H9 (cell line): Measurements from ENCODE around the gene ITIH6. TPM values are rescaled to one million over a fixed set of nuclear protein-coding genes. Genes with fewer than 3 reads are reported as not detected.

Experiments used
- DNase-seq: peaks from one replicate; pipeline ENCODE4 v3.0.0-alpha.2; 2017
- H2AFZ ChIP-seq: one replicate; pipeline ENCODE4 v1.6.1; 2013; ENCODE audit warnings: mild to moderate bottlenecking, low read length, control low read depth, moderate library complexity
- H2AK5ac ChIP-seq: 2 replicates; pipeline ENCODE4 v1.6.1; 2013; ENCODE audit warnings: low read length, control low read depth, mixed read lengths; ENCODE audit not compliant: insufficient read length
- H2BK120ac ChIP-seq: one replicate; pipeline ENCODE4 v1.6.1; 2013; ENCODE audit warnings: low read depth, mild to moderate bottlenecking, low read length, control low read depth, inconsistent platforms; ENCODE audit not compliant: poor library complexity, severe bottlenecking
- H2BK12ac ChIP-seq: 2 replicates; pipeline ENCODE4 v1.6.1; 2013; ENCODE audit warnings: low read length, control low read depth, mixed read lengths, low read depth; ENCODE audit not compliant: insufficient read length
- H2BK15ac ChIP-seq: 2 replicates; pipeline ENCODE4 v1.6.1; 2013; ENCODE audit warnings: low read depth, low read length, control low read depth
- H2BK20ac ChIP-seq: one replicate; pipeline ENCODE4 v1.6.1; 2013; ENCODE audit warnings: low read depth, mild to moderate bottlenecking, low read length, control low read depth, inconsistent platforms; ENCODE audit not compliant: poor library complexity, severe bottlenecking
- H2BK5ac ChIP-seq: 2 replicates; pipeline ENCODE4 v1.6.1; 2013; ENCODE audit warnings: low read length, control low read depth, mixed read lengths; ENCODE audit not compliant: insufficient read length
- H3K14ac ChIP-seq: 2 replicates; pipeline ENCODE4 v1.6.1; 2013; ENCODE audit warnings: low read length, control low read depth; ENCODE audit not compliant: insufficient read depth
- H3K18ac ChIP-seq: 2 replicates; pipeline ENCODE4 v1.6.1; 2013; ENCODE audit warnings: low read depth, mild to moderate bottlenecking, mixed read lengths, low read length, control low read depth; ENCODE audit not compliant: insufficient read length
- H3K23ac ChIP-seq: 2 replicates; pipeline ENCODE4 v1.6.1; 2013; ENCODE audit warnings: low read length, control low read depth, mixed read lengths, low read depth; ENCODE audit not compliant: insufficient read length
- H3K23me2 ChIP-seq: 2 replicates; pipeline ENCODE4 v1.6.1; 2013; ENCODE audit warnings: low read depth, mild to moderate bottlenecking, mixed read lengths, low read length, control low read depth; ENCODE audit not compliant: insufficient read length, poor library complexity, severe bottlenecking
- H3K27ac ChIP-seq: 2 replicates; pipeline ENCODE4 v1.5.1; 2013; ENCODE audit warnings: low read length, control low read depth, mixed read lengths, low read depth; ENCODE audit not compliant: insufficient read length
- H3K27me3 ChIP-seq: 2 replicates; pipeline ENCODE4 v1.6.1; 2013; ENCODE audit warnings: low read length, control low read depth, inconsistent platforms; ENCODE audit not compliant: insufficient read depth
- H3K4ac ChIP-seq: 2 replicates; pipeline ENCODE4 v1.6.1; 2013; ENCODE audit warnings: low read depth, mild to moderate bottlenecking, control low read depth, inconsistent platforms, low read length, moderate library complexity
- H3K4me1 ChIP-seq: 2 replicates; pipeline ENCODE4 v1.6.1; 2013; ENCODE audit warnings: low read length, control low read depth, inconsistent platforms; ENCODE audit not compliant: insufficient read depth
- H3K4me2 ChIP-seq: 2 replicates; pipeline ENCODE4 v1.6.1; 2013; ENCODE audit warnings: low read length, control low read depth, mixed read lengths; ENCODE audit not compliant: insufficient read length, insufficient read depth
- H3K56ac ChIP-seq: 2 replicates; pipeline ENCODE4 v1.6.1; 2013; ENCODE audit warnings: low read depth, mild to moderate bottlenecking, mixed read lengths, low read length, control low read depth; ENCODE audit not compliant: insufficient read length
- H3K79me1 ChIP-seq: 2 replicates; pipeline ENCODE4 v1.6.1; 2013; ENCODE audit warnings: low read depth, mild to moderate bottlenecking, moderate library complexity, low read length, control low read depth, inconsistent platforms; ENCODE audit not compliant: insufficient read depth, poor library complexity, severe bottlenecking
- H3K79me2 ChIP-seq: 2 replicates; pipeline ENCODE4 v1.6.1; 2013; ENCODE audit warnings: low read length, control low read depth, inconsistent platforms; ENCODE audit not compliant: insufficient read depth
- H3K9ac ChIP-seq: 2 replicates; pipeline ENCODE4 v1.6.1; 2013; ENCODE audit warnings: low read length, control low read depth, mixed read lengths; ENCODE audit not compliant: insufficient read length; ENCODE audit errors: extremely low read depth
- H3K9me3 ChIP-seq: one replicate; pipeline ENCODE4 v1.6.1; 2013; ENCODE audit warnings: low read depth, low read length, inconsistent platforms; ENCODE audit not compliant: control insufficient read depth
- H3T11ph ChIP-seq: one replicate; pipeline ENCODE4 v1.6.1; 2013; ENCODE audit warnings: mild to moderate bottlenecking, low read length, control low read depth, inconsistent platforms
- H4K20me1 ChIP-seq: one replicate; pipeline ENCODE4 v1.6.1; 2013; ENCODE audit not compliant: control insufficient read depth, insufficient read length, insufficient read depth
- H4K5ac ChIP-seq: 2 replicates; pipeline ENCODE4 v1.6.1; 2013; ENCODE audit warnings: low read depth, mild to moderate bottlenecking, mixed read lengths, low read length, control low read depth; ENCODE audit not compliant: insufficient read length
- H4K8ac ChIP-seq: replicated peaks from 2 replicates; pipeline ENCODE4 v1.6.1; 2013; ENCODE audit warnings: low read length, control low read depth, mixed read lengths, low read depth; ENCODE audit not compliant: insufficient read length
- H4K91ac ChIP-seq: 2 replicates; pipeline ENCODE4 v1.6.1; 2013; ENCODE audit warnings: low read depth, mild to moderate bottlenecking, moderate library complexity, mixed read lengths, low read length, control low read depth; ENCODE audit not compliant: insufficient read length
- H3K27ac Mint-ChIP-seq, 3 experiments: 2 replicates in 2 of 3; 3 replicates in 1 of 3; pipeline ENCODE4 v1.8.0; 2020 to 2021; ENCODE audit warnings: mixed read lengths in 3 of 3, mild to moderate bottlenecking in 1 of 3, moderate library complexity in 1 of 3
- H3K27me3 Mint-ChIP-seq: 2 replicates; pipeline ENCODE4 v1.8.0; 2021; ENCODE audit warnings: low read depth, mild to moderate bottlenecking, moderate library complexity, mixed read lengths
- H3K36me3 Mint-ChIP-seq, 3 experiments: 2 replicates in 2 of 3; 3 replicates in 1 of 3; pipeline ENCODE4 v1.8.0; 2020 to 2021; ENCODE audit warnings: low read depth in 3 of 3, mixed read lengths in 3 of 3; ENCODE audit not compliant: insufficient read depth in 1 of 3
- H3K4me1 Mint-ChIP-seq, 2 experiments: 2 replicates each; pipeline ENCODE4 v1.8.0; 2020; ENCODE audit warnings: mixed read lengths in 2 of 2
- H3K4me3 Mint-ChIP-seq, 2 experiments: 2 replicates in 1 of 2; 3 replicates in 1 of 2; pipeline ENCODE4 v1.8.0; 2020 to 2021; ENCODE audit warnings: mild to moderate bottlenecking in 2 of 2, mixed read lengths in 2 of 2, moderate library complexity in 1 of 2
- H3K9me3 Mint-ChIP-seq, 2 experiments: 2 replicates in 1 of 2; 3 replicates in 1 of 2; pipeline ENCODE4 v1.8.0; 2020; ENCODE audit warnings: mild to moderate bottlenecking in 2 of 2, mixed read lengths in 2 of 2, moderate library complexity in 1 of 2
- CTCF ChIP-seq: fragments of 200-600 bp; sonication (generic); conservative IDR thresholded peaks from 3 replicates; pipeline ENCODE4 v1.8.0; 2021; ENCODE audit warnings: antibody characterized with exemption, mild to moderate bottlenecking
- WGBS: extraction: QIAGEN DNeasy Blood & Tissue Kit; methylation state at CpG from one replicate; pipeline ENCODE4 v1.1.7; 2013; ENCODE audit warnings: missing lambda C conversion rate, low lambda C conversion rate, mixed read lengths; ENCODE audit not compliant: insufficient read length; ENCODE audit errors: extremely low coverage; 5-methylcytosine and 5-hydroxymethylcytosine counted together
- total RNA-seq: library from RNA; stranded (reverse); gene quantifications from 2 replicates; pipeline ENCODE4 v1.2.1, GENCODE V29; 2021

The ITIH6 gene
- total RNA-seq, 1 experiment from 2014 or later, result not detected

GRCh38 chrX:54758114-54759055 is 39.7 kb downstream of the ITIH6 start:
- TF ChIP-seq CTCF, result 0 out of 3 replicates have a peak, but pooled peaks have one; percentile 11
- Histone ChIP-seq H2BK5ac (no peak overlapping the region), H3K9ac (no peak overlapping the region), H3K4ac (no peak overlapping the region), H4K20me1 (no peaks in the 10 kb centered on the region), H4K91ac (no peak overlapping the region), H2AFZ (no peak overlapping the region), H3T11ph (no peak overlapping the region), H3K27ac (no peak overlapping the region), H3K4me2 (no peak overlapping the region), H3K4me1 (no peaks in the 10 kb centered on the region), H3K23me2 (no peaks in the 10 kb centered on the region), H4K5ac (no peak overlapping the region), H2AK5ac (no peak overlapping the region), H3K56ac (no peak overlapping the region), H3K9me3 (peaks cover 37% of the 10 kb centered on the region), H2BK120ac (no peak overlapping the region), H3K79me1 (no peaks in the 10 kb centered on the region), H2BK20ac (no peak overlapping the region), H2BK15ac (no peak overlapping the region), H3K23ac (no peak overlapping the region), H3K14ac (no peak overlapping the region), H3K79me2 (no peaks in the 10 kb centered on the region), H2BK12ac (no peak overlapping the region), H3K18ac (no peak overlapping the region), H3K27me3 (no peaks in the 10 kb centered on the region), H4K8ac (no peak overlapping the region)
- WGBS, result no CpG with 5 or more reads among the region's 21 CpGs
- Mint-ChIP-seq H3K4me3 (no peak overlapping the region), H3K4me1 (peaks cover 24 to 27% of the 10 kb centered on the region in 2 experiments), H3K36me3 (peaks cover 3 to 6% (median 5%) of the 10 kb centered on the region in 3 experiments; a peak in 6 of 7 replicates), H3K27ac (no peak overlapping the region), H3K9me3 (peaks cover 70 to 74% of the 10 kb centered on the region in 2 experiments), H3K27me3 (peaks cover 2% of the 10 kb centered on the region)
- DNase-seq, result no peak
